H9 (cell line): ENCODE results near the gene ZNF678. TPM values are rescaled to one million over a fixed set of nuclear protein-coding genes. Genes with fewer than 3 reads are reported as not detected.

Source experiments
- DNase-seq: peaks from one replicate; pipeline ENCODE4 v3.0.0-alpha.2; 2017
- H2AFZ ChIP-seq: one replicate; pipeline ENCODE4 v1.6.1; 2013; ENCODE audit warnings: mild to moderate bottlenecking, low read length, control low read depth, moderate library complexity
- H2AK5ac ChIP-seq: 2 replicates; pipeline ENCODE4 v1.6.1; 2013; ENCODE audit warnings: low read length, control low read depth, mixed read lengths; ENCODE audit not compliant: insufficient read length
- H2BK120ac ChIP-seq: one replicate; pipeline ENCODE4 v1.6.1; 2013; ENCODE audit warnings: low read depth, mild to moderate bottlenecking, low read length, control low read depth, inconsistent platforms; ENCODE audit not compliant: poor library complexity, severe bottlenecking
- H2BK12ac ChIP-seq: 2 replicates; pipeline ENCODE4 v1.6.1; 2013; ENCODE audit warnings: low read length, control low read depth, mixed read lengths, low read depth; ENCODE audit not compliant: insufficient read length
- H2BK15ac ChIP-seq: 2 replicates; pipeline ENCODE4 v1.6.1; 2013; ENCODE audit warnings: low read depth, low read length, control low read depth
- H2BK20ac ChIP-seq: one replicate; pipeline ENCODE4 v1.6.1; 2013; ENCODE audit warnings: low read depth, mild to moderate bottlenecking, low read length, control low read depth, inconsistent platforms; ENCODE audit not compliant: poor library complexity, severe bottlenecking
- H2BK5ac ChIP-seq: 2 replicates; pipeline ENCODE4 v1.6.1; 2013; ENCODE audit warnings: low read length, control low read depth, mixed read lengths; ENCODE audit not compliant: insufficient read length
- H3K14ac ChIP-seq: 2 replicates; pipeline ENCODE4 v1.6.1; 2013; ENCODE audit warnings: low read length, control low read depth; ENCODE audit not compliant: insufficient read depth
- H3K18ac ChIP-seq: 2 replicates; pipeline ENCODE4 v1.6.1; 2013; ENCODE audit warnings: low read depth, mild to moderate bottlenecking, mixed read lengths, low read length, control low read depth; ENCODE audit not compliant: insufficient read length
- H3K23ac ChIP-seq: 2 replicates; pipeline ENCODE4 v1.6.1; 2013; ENCODE audit warnings: low read length, control low read depth, mixed read lengths, low read depth; ENCODE audit not compliant: insufficient read length
- H3K23me2 ChIP-seq: 2 replicates; pipeline ENCODE4 v1.6.1; 2013; ENCODE audit warnings: low read depth, mild to moderate bottlenecking, mixed read lengths, low read length, control low read depth; ENCODE audit not compliant: insufficient read length, poor library complexity, severe bottlenecking
- H3K27ac ChIP-seq: 2 replicates; pipeline ENCODE4 v1.5.1; 2013; ENCODE audit warnings: low read length, control low read depth, mixed read lengths, low read depth; ENCODE audit not compliant: insufficient read length
- H3K27me3 ChIP-seq: 2 replicates; pipeline ENCODE4 v1.6.1; 2013; ENCODE audit warnings: low read length, control low read depth, inconsistent platforms; ENCODE audit not compliant: insufficient read depth
- H3K4ac ChIP-seq: 2 replicates; pipeline ENCODE4 v1.6.1; 2013; ENCODE audit warnings: low read depth, mild to moderate bottlenecking, control low read depth, inconsistent platforms, low read length, moderate library complexity
- H3K4me1 ChIP-seq: 2 replicates; pipeline ENCODE4 v1.6.1; 2013; ENCODE audit warnings: low read length, control low read depth, inconsistent platforms; ENCODE audit not compliant: insufficient read depth
- H3K4me2 ChIP-seq: 2 replicates; pipeline ENCODE4 v1.6.1; 2013; ENCODE audit warnings: low read length, control low read depth, mixed read lengths; ENCODE audit not compliant: insufficient read length, insufficient read depth
- H3K56ac ChIP-seq: 2 replicates; pipeline ENCODE4 v1.6.1; 2013; ENCODE audit warnings: low read depth, mild to moderate bottlenecking, mixed read lengths, low read length, control low read depth; ENCODE audit not compliant: insufficient read length
- H3K79me1 ChIP-seq: 2 replicates; pipeline ENCODE4 v1.6.1; 2013; ENCODE audit warnings: low read depth, mild to moderate bottlenecking, moderate library complexity, low read length, control low read depth, inconsistent platforms; ENCODE audit not compliant: insufficient read depth, poor library complexity, severe bottlenecking
- H3K79me2 ChIP-seq: 2 replicates; pipeline ENCODE4 v1.6.1; 2013; ENCODE audit warnings: low read length, control low read depth, inconsistent platforms; ENCODE audit not compliant: insufficient read depth
- H3K9ac ChIP-seq: 2 replicates; pipeline ENCODE4 v1.6.1; 2013; ENCODE audit warnings: low read length, control low read depth, mixed read lengths; ENCODE audit not compliant: insufficient read length; ENCODE audit errors: extremely low read depth
- H3K9me3 ChIP-seq: one replicate; pipeline ENCODE4 v1.6.1; 2013; ENCODE audit warnings: low read depth, low read length, inconsistent platforms; ENCODE audit not compliant: control insufficient read depth
- H3T11ph ChIP-seq: one replicate; pipeline ENCODE4 v1.6.1; 2013; ENCODE audit warnings: mild to moderate bottlenecking, low read length, control low read depth, inconsistent platforms
- H4K20me1 ChIP-seq: one replicate; pipeline ENCODE4 v1.6.1; 2013; ENCODE audit not compliant: control insufficient read depth, insufficient read length, insufficient read depth
- H4K5ac ChIP-seq: 2 replicates; pipeline ENCODE4 v1.6.1; 2013; ENCODE audit warnings: low read depth, mild to moderate bottlenecking, mixed read lengths, low read length, control low read depth; ENCODE audit not compliant: insufficient read length
- H4K8ac ChIP-seq: replicated peaks from 2 replicates; pipeline ENCODE4 v1.6.1; 2013; ENCODE audit warnings: low read length, control low read depth, mixed read lengths, low read depth; ENCODE audit not compliant: insufficient read length
- H4K91ac ChIP-seq: 2 replicates; pipeline ENCODE4 v1.6.1; 2013; ENCODE audit warnings: low read depth, mild to moderate bottlenecking, moderate library complexity, mixed read lengths, low read length, control low read depth; ENCODE audit not compliant: insufficient read length
- H3K27ac Mint-ChIP-seq, 3 experiments: 2 replicates in 2 of 3; 3 replicates in 1 of 3; pipeline ENCODE4 v1.8.0; 2020 to 2021; ENCODE audit warnings: mixed read lengths in 3 of 3, mild to moderate bottlenecking in 1 of 3, moderate library complexity in 1 of 3
- H3K27me3 Mint-ChIP-seq: 2 replicates; pipeline ENCODE4 v1.8.0; 2021; ENCODE audit warnings: low read depth, mild to moderate bottlenecking, moderate library complexity, mixed read lengths
- H3K36me3 Mint-ChIP-seq, 3 experiments: 2 replicates in 2 of 3; 3 replicates in 1 of 3; pipeline ENCODE4 v1.8.0; 2020 to 2021; ENCODE audit warnings: low read depth in 3 of 3, mixed read lengths in 3 of 3; ENCODE audit not compliant: insufficient read depth in 1 of 3
- H3K4me1 Mint-ChIP-seq, 2 experiments: 2 replicates each; pipeline ENCODE4 v1.8.0; 2020; ENCODE audit warnings: mixed read lengths in 2 of 2
- H3K4me3 Mint-ChIP-seq, 2 experiments: 2 replicates in 1 of 2; 3 replicates in 1 of 2; pipeline ENCODE4 v1.8.0; 2020 to 2021; ENCODE audit warnings: mild to moderate bottlenecking in 2 of 2, mixed read lengths in 2 of 2, moderate library complexity in 1 of 2
- H3K9me3 Mint-ChIP-seq, 2 experiments: 2 replicates in 1 of 2; 3 replicates in 1 of 2; pipeline ENCODE4 v1.8.0; 2020; ENCODE audit warnings: mild to moderate bottlenecking in 2 of 2, mixed read lengths in 2 of 2, moderate library complexity in 1 of 2
- CTCF ChIP-seq: fragments of 200-600 bp; sonication (generic); conservative IDR thresholded peaks from 3 replicates; pipeline ENCODE4 v1.8.0; 2021; ENCODE audit warnings: antibody characterized with exemption, mild to moderate bottlenecking
- WGBS: extraction: QIAGEN DNeasy Blood & Tissue Kit; methylation state at CpG from one replicate; pipeline ENCODE4 v1.1.7; 2013; ENCODE audit warnings: missing lambda C conversion rate, low lambda C conversion rate, mixed read lengths; ENCODE audit not compliant: insufficient read length; ENCODE audit errors: extremely low coverage; 5-methylcytosine and 5-hydroxymethylcytosine counted together
- total RNA-seq: library from RNA; stranded (reverse); gene quantifications from 2 replicates; pipeline ENCODE4 v1.2.1, GENCODE V29; 2021

Gene ZNF678
- total RNA-seq, 1 experiment from 2014 or later: 25.3 TPM

- Histone ChIP-seq H4K91ac (no peak overlapping the region), H3K18ac (no peak overlapping the region), H4K20me1 (no peaks in the 10 kb centered on the region), H3K14ac (no peak overlapping the region; the same call in 1 of the 2 replicates), H4K8ac (no peak overlapping the region), H2BK5ac (no peak overlapping the region), H3K4me2 (no peak overlapping the region), H3T11ph (no peak overlapping the region), H3K4me1 (no peaks in the 10 kb centered on the region), H3K9me3 (no peaks in the 10 kb centered on the region), H4K5ac (no peak overlapping the region), H3K9ac (no peak overlapping the region), H2BK120ac (no peak overlapping the region), H3K79me1 (no peaks in the 10 kb centered on the region), H2BK20ac (no peak overlapping the region), H2AFZ (no peak overlapping the region), H2AK5ac (no peak overlapping the region), H3K79me2 (no peaks in the 10 kb centered on the region), H2BK15ac (no peak overlapping the region), H3K4ac (no peak overlapping the region), H3K23me2 (peaks cover 9% of the 10 kb centered on the region), H3K27me3 (no peaks in the 10 kb centered on the region), H3K27ac (no peak overlapping the region), H3K56ac (no peak overlapping the region), H3K23ac (no peak overlapping the region), H2BK12ac (no peak overlapping the region)
- Mint-ChIP-seq H3K4me3 (no peak overlapping the region), H3K27me3 (peaks cover 13% of the 10 kb centered on the region), H3K36me3 (peaks cover 4 to 10% (median 5%) of the 10 kb centered on the region in 3 experiments; a peak in 4 of 7 replicates), H3K27ac (no peak overlapping the region; a peak in 1 of 7 replicates), H3K4me1 (peaks cover 0 to 4% of the 10 kb centered on the region in 2 experiments; a peak in 3 of 4 replicates), H3K9me3 (peaks cover 27 to 29% of the 10 kb centered on the region in 2 experiments)
- DNase-seq: no peak
- no peak for TF ChIP-seq CTCF
- WGBS: no CpG with 5 or more reads among the region's 8 CpGs
Measured at GRCh38 chr1:227547310-227548118, 15.8 kb upstream of the ZNF678 start.
